ENCODE results near the gene RASGRF1. TPM values are rescaled to one million over a fixed set of nuclear protein-coding genes. Genes with fewer than 3 reads are reported as not detected.

RASGRF1 gene
- not detected in 2 replicates for total RNA-seq (ENCODE audit: low replicate concordance)

GRCh38 chr15:79090487-79091203 is at the start of gene RASGRF1:
RASGRF1 (minus strand) TSS chr15:79090780; CDS start chr15:79090498, 282 bp downstream.
- no peak within 1 kb of the TSS for H3K4me3 ChIP-seq (ENCODE audit: low read depth, low read length)
- DNase-seq (ENCODE audit: low read depth) = no peak
- no peak for TF ChIP-seq CTCF (IDR thresholded peaks at IDR 0.05; ENCODE audit: insufficient read depth, low read length)

GRCh38 chr15:79136434-79137046 is 46.0 kb upstream of the RASGRF1 start:
- no peak for DNase-seq (ENCODE audit: low read depth)
- H3K4me3 ChIP-seq (ENCODE audit: low read depth, low read length) = no peak overlapping the region
- TF ChIP-seq CTCF (IDR thresholded peaks at IDR 0.05; ENCODE audit: insufficient read depth, low read length) = no peak

GRCh38 chr15:79133309-79133708 is 42.7 kb upstream of the RASGRF1 start:
- no peak for DNase-seq (ENCODE audit: low read depth)
- H3K4me3 ChIP-seq (ENCODE audit: low read depth, low read length) = no peak overlapping the region
- TF ChIP-seq CTCF (IDR thresholded peaks at IDR 0.05; ENCODE audit: insufficient read depth, low read length) = no peak

- H3K4me3 ChIP-seq (ENCODE audit: low read depth, low read length) = no peak overlapping the region
- TF ChIP-seq CTCF (IDR thresholded peaks at IDR 0.05; ENCODE audit: insufficient read depth, low read length) = no peak
- no peak for DNase-seq (ENCODE audit: low read depth)
These were observed 42.2 kb upstream of the RASGRF1 start for GRCh38 chr15:79132770-79133169.

GRCh38 chr15:79132361-79132760 is 41.8 kb upstream of the RASGRF1 start:
- no peak for TF ChIP-seq CTCF (IDR thresholded peaks at IDR 0.05; ENCODE audit: insufficient read depth, low read length)
- no peak overlapping the region for H3K4me3 ChIP-seq (ENCODE audit: low read depth, low read length)
- no peak for DNase-seq (ENCODE audit: low read depth)

- TF ChIP-seq CTCF (IDR thresholded peaks at IDR 0.05; ENCODE audit: insufficient read depth, low read length) = no peak
- no peak overlapping the region for H3K4me3 ChIP-seq (ENCODE audit: low read depth, low read length)
- no peak for DNase-seq (ENCODE audit: low read depth)
These were observed 40.1 kb upstream of the RASGRF1 start for GRCh38 chr15:79130535-79131130.
